A673 (cell line): ENCODE results near the gene TBC1D16. TPM values are rescaled to one million over a fixed set of nuclear protein-coding genes. Genes with fewer than 3 reads are reported as not detected.

ENCODE experiments used
- BruUV-seq: library from RNA; stranded (reverse); fragments of 400-500 nt; replicated peaks from 2 replicates; lab custom pipeline; 2021; lab: Mats Ljungman, UMichigan
- CTCF ChIA-PET: fragments of 300-600 bp; sonication (Branson Sonifier 250); formaldehyde crosslinking; loops from one replicate; lab custom pipeline; 2022; ENCODE audit warnings: antibody characterized with exemption; lab: Charles Lee
- POLR2A ChIA-PET: fragments of 300-600 bp; sonication (Branson Sonifier 250); formaldehyde crosslinking; loops from one replicate; lab custom pipeline; 2022; ENCODE audit warnings: antibody characterized with exemption; ENCODE audit not compliant: low non-redundant PET; lab: Charles Lee
- DNase-seq: peaks from one replicate; pipeline ENCODE4 v3.0.0-alpha.2; 2015; ENCODE audit warnings: low spot score
- H3K27ac ChIP-seq: fragments of 200-600 bp; sonication (generic); 2 replicates; pipeline ENCODE4 v1.5.1; 2016; ENCODE audit warnings: mixed run types, low read depth, mild to moderate bottlenecking, mixed read lengths, antibody characterized with exemption, low read length; ENCODE audit not compliant: poor library complexity, severe bottlenecking
- H3K27me3 ChIP-seq: fragments of 200-600 bp; sonication (generic); replicated peaks from 2 replicates; pipeline ENCODE4 v1.6.1; 2017; ENCODE audit warnings: mixed run types, low read depth, mild to moderate bottlenecking, mixed read lengths, antibody characterized with exemption, low read length; ENCODE audit not compliant: insufficient read depth, poor library complexity
- H3K36me3 ChIP-seq: fragments of 200-600 bp; sonication (generic); 2 replicates; pipeline ENCODE4 v1.6.1; 2016; ENCODE audit warnings: mixed run types, mild to moderate bottlenecking, mixed read lengths, antibody characterized with exemption, low read length; ENCODE audit not compliant: insufficient read depth, poor library complexity, severe bottlenecking
- H3K4me1 ChIP-seq: fragments of 200-600 bp; sonication (generic); 2 replicates; pipeline ENCODE4 v1.6.1; 2017; ENCODE audit warnings: mixed run types, mild to moderate bottlenecking, mixed read lengths, antibody characterized with exemption, low read length; ENCODE audit not compliant: insufficient read depth, poor library complexity, severe bottlenecking
- H3K4me3 ChIP-seq: fragments of 200-600 bp; sonication (generic); 2 replicates; pipeline ENCODE4 v1.5.1; 2016; ENCODE audit warnings: low read depth, mixed run types, mild to moderate bottlenecking, mixed read lengths, low read length; ENCODE audit not compliant: poor library complexity, severe bottlenecking
- H3K9me3 ChIP-seq: fragments of 200-600 bp; sonication (generic); 2 replicates; pipeline ENCODE4 v1.6.1; 2016; ENCODE audit warnings: mixed run types, low read depth, mild to moderate bottlenecking, mixed read lengths, antibody characterized with exemption, low read length; ENCODE audit not compliant: poor library complexity, severe bottlenecking
- EZH2 ChIP-seq: fragments of 200-600 bp; sonication (generic); IDR thresholded peaks from 2 replicates; pipeline ENCODE4 v1.6.1; 2017; ENCODE audit warnings: borderline replicate concordance, low read depth, mild to moderate bottlenecking, mixed read lengths, antibody characterized with exemption, low read length; ENCODE audit not compliant: poor library complexity, severe bottlenecking
- intact Hi-C: fragments of 100-400 bp; cut with micrococcal nuclease; formaldehyde crosslinking; loops from one replicate; pipeline ENCODE4 v1.10.0; 2022; ENCODE audit not compliant: unreplicated experiment
- total RNA-seq: library from RNA; stranded (reverse); gene quantifications from 2 replicates; pipeline ENCODE4 v1.2.3, GENCODE V29; 2021
- TF ChIP-seq, protein P1 (sequence below): fragments of 300-800, 200-600 bp; sonication (generic); conservative IDR thresholded peaks from 2 replicates; pipeline ENCODE4 v1.5.1; 2017; ENCODE audit warnings: low read depth, mild to moderate bottlenecking, antibody characterized with exemption, low read length, moderate library complexity, mixed read lengths

The TBC1D16 gene
- total RNA-seq, 1 experiment from 2014 or later: 49.1 TPM

DNA sequence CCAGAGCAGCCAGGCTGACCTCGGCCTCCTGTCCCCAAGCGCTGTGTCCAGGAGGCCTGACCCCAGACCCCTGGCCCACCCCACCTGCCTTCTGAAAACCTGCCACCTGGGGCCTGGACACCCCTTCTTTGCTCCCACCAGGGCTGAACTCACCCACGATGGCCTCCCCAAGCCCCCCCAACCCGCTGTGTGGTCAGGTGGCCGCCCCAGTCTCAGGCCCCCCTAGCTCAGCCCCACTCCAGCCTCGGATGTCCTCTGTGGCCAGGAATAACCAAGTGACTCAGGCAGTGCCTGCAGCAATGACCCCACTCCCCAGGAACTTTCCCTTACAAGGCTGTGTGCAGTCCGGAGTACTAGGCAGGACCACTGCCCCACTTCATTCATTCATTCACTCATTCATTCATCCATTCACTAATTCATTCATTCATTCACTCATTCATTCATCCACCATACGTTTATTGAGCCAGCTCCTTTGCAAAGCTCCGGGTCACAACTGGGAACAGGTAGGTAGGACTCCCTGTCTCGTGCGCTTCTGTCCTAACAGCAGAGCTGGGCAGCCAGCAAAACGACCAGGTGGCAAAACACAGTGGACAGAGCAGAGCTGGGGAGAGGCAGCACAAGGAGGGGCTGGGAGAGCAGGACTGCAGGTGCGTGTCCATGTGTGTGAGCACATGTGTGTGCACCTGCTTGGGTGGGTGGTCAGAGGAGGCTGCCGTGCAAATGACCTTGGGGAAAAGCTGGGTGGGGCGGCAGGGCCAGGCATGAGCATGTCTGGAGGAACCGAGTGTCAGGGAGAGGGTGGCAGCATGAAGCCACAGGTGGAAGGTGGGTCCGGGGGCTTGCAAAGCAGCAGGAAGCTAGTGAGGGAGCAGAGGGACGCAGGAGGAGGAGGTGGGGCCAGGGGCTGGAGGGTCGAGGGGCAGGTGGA lies 120.6 kb downstream of the TBC1D16 start:
- Histone ChIP-seq H3K27ac (no peak overlapping the region), H3K36me3 (no peaks in the 10 kb centered on the region), H3K4me3 (no peak overlapping the region), H3K9me3 (no peaks in the 10 kb centered on the region), H3K27me3 (no peaks in the 10 kb centered on the region), H3K4me1 (no peaks in the 10 kb centered on the region)
- no TSS peak for BruUV-seq
- intact Hi-C loops: no loop called here
- TF ChIP-seq, protein P1, sequence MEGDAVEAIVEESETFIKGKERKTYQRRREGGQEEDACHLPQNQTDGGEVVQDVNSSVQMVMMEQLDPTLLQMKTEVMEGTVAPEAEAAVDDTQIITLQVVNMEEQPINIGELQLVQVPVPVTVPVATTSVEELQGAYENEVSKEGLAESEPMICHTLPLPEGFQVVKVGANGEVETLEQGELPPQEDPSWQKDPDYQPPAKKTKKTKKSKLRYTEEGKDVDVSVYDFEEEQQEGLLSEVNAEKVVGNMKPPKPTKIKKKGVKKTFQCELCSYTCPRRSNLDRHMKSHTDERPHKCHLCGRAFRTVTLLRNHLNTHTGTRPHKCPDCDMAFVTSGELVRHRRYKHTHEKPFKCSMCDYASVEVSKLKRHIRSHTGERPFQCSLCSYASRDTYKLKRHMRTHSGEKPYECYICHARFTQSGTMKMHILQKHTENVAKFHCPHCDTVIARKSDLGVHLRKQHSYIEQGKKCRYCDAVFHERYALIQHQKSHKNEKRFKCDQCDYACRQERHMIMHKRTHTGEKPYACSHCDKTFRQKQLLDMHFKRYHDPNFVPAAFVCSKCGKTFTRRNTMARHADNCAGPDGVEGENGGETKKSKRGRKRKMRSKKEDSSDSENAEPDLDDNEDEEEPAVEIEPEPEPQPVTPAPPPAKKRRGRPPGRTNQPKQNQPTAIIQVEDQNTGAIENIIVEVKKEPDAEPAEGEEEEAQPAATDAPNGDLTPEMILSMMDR: no peak
- TF ChIP-seq EZH2: no peak
- CTCF ChIA-PET: interaction anchor here (0.9 to 2.1 kb wide), 3 partner anchors 76 to 173 kb away, joined by 5 to 6 read pairs (median 5); partner anchors contain the start of gene CBX4
- no peak for DNase-seq
- POLR2A ChIA-PET: no interaction called here

DNA sequence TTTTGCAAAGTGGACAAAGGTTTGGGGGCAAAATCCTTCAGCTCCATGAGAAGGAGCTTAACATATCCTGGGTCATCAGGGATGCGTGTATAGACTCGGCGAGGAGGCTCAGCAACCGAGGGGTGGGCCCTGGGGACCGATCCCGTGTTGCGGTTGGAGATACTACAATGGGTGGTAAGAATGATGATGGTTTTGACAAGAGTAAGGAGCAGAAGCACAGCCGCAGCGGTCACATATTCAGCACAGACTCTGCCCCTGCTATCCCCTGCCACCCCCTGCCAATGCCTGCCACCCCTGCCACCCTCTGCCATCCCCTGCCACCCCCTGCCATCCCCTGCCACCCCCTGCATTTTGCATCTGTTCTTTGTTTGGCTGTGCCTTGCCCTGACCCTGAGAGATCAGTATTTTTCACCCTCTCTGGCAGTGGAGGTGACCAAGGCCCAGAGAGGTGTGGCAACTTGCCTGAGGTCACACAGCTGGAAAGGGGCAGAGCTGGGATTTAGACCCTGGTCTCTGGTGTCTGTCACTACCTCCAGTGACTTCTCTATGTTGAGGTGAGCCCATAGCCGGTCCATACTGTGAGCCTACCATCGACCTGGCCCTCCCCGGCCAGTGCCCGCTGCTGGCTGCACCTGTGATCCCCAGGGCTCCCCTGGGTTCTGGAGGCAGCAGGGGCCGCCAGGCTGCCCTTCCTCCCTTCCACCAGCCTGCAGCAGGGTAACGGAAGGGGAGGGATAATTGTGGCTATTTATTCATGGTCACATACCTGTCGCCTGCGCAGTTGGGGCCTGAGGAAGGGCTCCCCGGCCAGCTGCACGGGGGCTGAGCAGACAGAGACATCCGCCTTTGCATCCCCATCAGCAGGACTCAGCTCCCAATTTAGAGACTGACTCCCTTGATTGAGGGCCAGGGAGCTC lies 121.5 kb downstream of the TBC1D16 start:
- H3K9me3 ChIP-seq: no peaks in the 10 kb centered on the region
- intact Hi-C loops: no loop called here
- ChIA-PET POLR2A (no interaction called here), CTCF (interaction anchor here (2.1 kb wide), 1 partner anchor 125 kb away, joined by 6 read pairs; no protein-coding TSS in a partner anchor)
- no peaks in the 10 kb centered on the region for H3K36me3 ChIP-seq
- H3K4me1 ChIP-seq: no peaks in the 10 kb centered on the region
- BruUV-seq: no TSS peak
- H3K27ac ChIP-seq: no peak overlapping the region
- no peak for DNase-seq
- no peak overlapping the region for H3K4me3 ChIP-seq
- TF ChIP-seq, protein P1: no peak
- no peak for TF ChIP-seq EZH2
- no peaks in the 10 kb centered on the region for H3K27me3 ChIP-seq

DNA sequence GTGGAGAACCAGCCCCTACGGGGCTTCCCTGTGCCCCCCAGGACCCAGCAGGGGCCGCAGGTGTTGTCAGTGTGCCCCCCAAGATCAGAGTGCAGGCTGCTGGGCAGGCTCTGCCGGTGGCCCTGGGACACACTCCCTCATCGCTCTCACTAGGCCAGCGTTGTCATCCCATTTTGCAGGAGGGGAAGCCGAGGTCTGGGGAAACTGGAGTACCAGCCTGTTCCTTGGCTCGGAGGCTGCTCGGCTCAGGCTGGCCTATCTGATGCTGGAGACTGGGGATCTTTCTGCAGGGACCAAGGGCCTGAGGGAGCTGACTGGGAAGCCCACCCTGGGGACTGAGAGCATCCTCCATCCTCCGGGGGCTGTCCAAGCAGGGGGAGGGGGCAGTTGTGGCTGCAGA lies 122.2 kb downstream of the TBC1D16 start:
- Histone ChIP-seq H3K9me3 (no peaks in the 10 kb centered on the region), H3K27me3 (no peaks in the 10 kb centered on the region), H3K4me3 (no peak overlapping the region), H3K4me1 (no peaks in the 10 kb centered on the region), H3K36me3 (no peaks in the 10 kb centered on the region), H3K27ac (no peak overlapping the region)
- ChIA-PET POLR2A (no interaction called here), CTCF (no interaction called here)
- no peak for DNase-seq
- no TSS peak for BruUV-seq
- no peak for TF ChIP-seq EZH2
- TF ChIP-seq, protein P1: no peak
- intact Hi-C loops: no loop called here
